GM12878 (cell line): ENCODE data around the gene KIRREL1. TPM values are rescaled to one million over a fixed set of nuclear protein-coding genes. Genes with fewer than 3 reads are reported as not detected.

ENCODE experiments used
- ATAC-seq: fragments of 200-7000 bp; cut with Tn5 transposase; 3 replicates; pipeline ENCODE4 v1.9.1; 2020; ENCODE audit warnings: mild to moderate bottlenecking, moderate library complexity
- BruUV-seq: library from RNA; stranded (reverse); fragments of 400-500 nt; replicated peaks from 2 replicates; lab custom pipeline; 2021; lab: Mats Ljungman, UMichigan
- CTCF ChIA-PET: fragments of 300-600 bp; sonication (Branson Sonifier 250); formaldehyde crosslinking; extraction: SDS; loops from one replicate; lab custom pipeline; 2021; ENCODE audit warnings: inconsistent platforms; lab: Yijun Ruan, JAX
- POLR2A ChIA-PET: fragments of 350-600 bp; formaldehyde crosslinking; extraction: SDS; loops from one replicate; lab custom pipeline; 2021; ENCODE audit warnings: inconsistent platforms; lab: Charles Lee
- RAD21 ChIA-PET: fragments of 300-600 bp; sonication (Branson Sonifier 250); formaldehyde crosslinking; loops from one replicate; lab custom pipeline; 2023; ENCODE audit warnings: antibody characterized with exemption; ENCODE audit not compliant: unreplicated experiment; lab: Charles Lee
- SMC1A ChIA-PET: fragments of 300-600 bp; sonication (Branson Sonifier 250); formaldehyde crosslinking; loops from one replicate; lab custom pipeline; 2023; ENCODE audit not compliant: unreplicated experiment, uncharacterized antibody; lab: Charles Lee
- DNase-seq: peaks from one replicate; pipeline ENCODE4 v3.0.0-alpha.2; 2011; ENCODE audit warnings: low read depth, low spot score
- FAIRE-seq: peaks from 3 replicates; lab custom pipeline; 2011; peaks lifted over from hg19 to GRCh38; lab: Jason Lieb, UNC
- H2AFZ ChIP-seq: 2 replicates; pipeline ENCODE4 v1.6.0; 2011; ENCODE audit warnings: low read depth, low read length, control low read depth; ENCODE audit not compliant: control insufficient read depth
- H3K27ac ChIP-seq: 2 replicates; pipeline ENCODE4 v1.5.1; 2011; ENCODE audit warnings: control low read depth; ENCODE audit not compliant: control insufficient read depth, insufficient read depth
- H3K27me3 ChIP-seq, 2 experiments: replicated peaks in 1 of 2; 2 replicates each; pipeline versions ENCODE4 v1.6.0 to v1.6.1; 2011; ENCODE audit warnings: low read length in 1 of 2; ENCODE audit not compliant: control insufficient read depth in 2 of 2, insufficient read depth in 2 of 2
- H3K36me3 ChIP-seq, 2 experiments: 2 replicates each; pipeline ENCODE4 v1.5.1; 2011; ENCODE audit warnings: low read length in 1 of 2; ENCODE audit not compliant: control insufficient read depth in 2 of 2, insufficient read depth in 2 of 2
- H3K4me1 ChIP-seq: 2 replicates; pipeline ENCODE4 v1.6.1; 2011; ENCODE audit warnings: mild to moderate bottlenecking, low read length, moderate library complexity, mixed read lengths; ENCODE audit not compliant: control insufficient read depth, insufficient read depth
- H3K4me2 ChIP-seq: 2 replicates; pipeline ENCODE4 v1.6.0; 2011; ENCODE audit warnings: control low read depth; ENCODE audit not compliant: control insufficient read depth, insufficient read depth
- H3K4me3 ChIP-seq: fragments of 200-600 bp; sonication (generic); 2 replicates; pipeline ENCODE4 v1.5.1; 2016
- H3K79me2 ChIP-seq: 2 replicates; pipeline ENCODE4 v1.6.0; 2011; ENCODE audit warnings: low read length; ENCODE audit not compliant: control insufficient read depth, insufficient read depth
- H3K9ac ChIP-seq: 2 replicates; pipeline ENCODE4 v1.8.0; 2011; ENCODE audit warnings: low read length, control low read depth, mixed read lengths; ENCODE audit not compliant: control insufficient read depth, insufficient read depth
- H3K9me3 ChIP-seq: replicated peaks from 3 replicates; pipeline ENCODE4 v1.5.1; 2011; ENCODE audit warnings: mild to moderate bottlenecking, low read length; ENCODE audit not compliant: control insufficient read depth, insufficient read depth
- H4K20me1 ChIP-seq: 2 replicates; pipeline ENCODE4 v1.6.0; 2011; ENCODE audit not compliant: control insufficient read depth, insufficient read depth
- ASH2L ChIP-seq: fragments of 300-600, 200-600 bp; sonication (generic); IDR thresholded peaks from 2 replicates; pipeline ENCODE4 v1.6.1; 2017; ENCODE audit warnings: low read depth, mild to moderate bottlenecking, borderline replicate concordance
- BCL3 ChIP-seq: IDR thresholded peaks from 2 replicates; pipeline ENCODE4 v1.6.1; 2011; ENCODE audit warnings: borderline replicate concordance, low read depth, mild to moderate bottlenecking, moderate library complexity, low read length; ENCODE audit not compliant: insufficient read depth, poor library complexity, severe bottlenecking
- E2F8 ChIP-seq: fragments of 450-650 bp; IDR thresholded peaks from 2 replicates; pipeline ENCODE4 v1.6.1; 2018; ENCODE audit warnings: mild to moderate bottlenecking, low read depth, moderate library complexity; ENCODE audit not compliant: partially characterized antibody
- HCFC1 ChIP-seq: fragments of 150-350 bp; IDR thresholded peaks from 2 replicates; pipeline ENCODE4 v1.6.1; 2014; ENCODE audit warnings: low read length
- JUND ChIP-seq: IDR thresholded peaks from 2 replicates; pipeline ENCODE4 v1.6.1; 2012; ENCODE audit warnings: low read depth, mild to moderate bottlenecking, low read length, improper control_type of control experiment, moderate library complexity
- KAT2A ChIP-seq: conservative IDR thresholded peaks from 2 replicates; pipeline ENCODE4 v1.6.1; 2011; ENCODE audit warnings: low read depth, low read length; ENCODE audit not compliant: control insufficient read depth
- LARP7 ChIP-seq: fragments of 450-650 bp; IDR thresholded peaks from 2 replicates; pipeline ENCODE4 v1.6.1; 2017; ENCODE audit warnings: mild to moderate bottlenecking
- NFYA ChIP-seq: IDR thresholded peaks from 2 replicates; pipeline ENCODE4 v1.6.1; 2011; ENCODE audit warnings: low read depth, mild to moderate bottlenecking, low read length, improper control_type of control experiment, borderline replicate concordance
- NFYB ChIP-seq: IDR thresholded peaks from 2 replicates; pipeline ENCODE4 v1.6.1; 2011; ENCODE audit warnings: low read depth, mild to moderate bottlenecking, low read length, improper control_type of control experiment, moderate library complexity; ENCODE audit not compliant: insufficient read depth
- PKNOX1 ChIP-seq: fragments of 450-650 bp; IDR thresholded peaks from 2 replicates; pipeline ENCODE4 v1.6.1; 2016; ENCODE audit warnings: mild to moderate bottlenecking
- POU2F2 ChIP-seq: IDR thresholded peaks from 3 replicates; pipeline ENCODE4 v1.6.1; 2011; ENCODE audit warnings: low read depth, mild to moderate bottlenecking, low read length, borderline replicate concordance
- SMAD1 ChIP-seq: fragments of 450-650 bp; IDR thresholded peaks from 2 replicates; pipeline ENCODE4 v1.6.1; 2018; ENCODE audit warnings: mild to moderate bottlenecking, low read depth; ENCODE audit not compliant: partially characterized antibody
- SUPT20H ChIP-seq: IDR thresholded peaks from 2 replicates; pipeline ENCODE4 v1.6.1; 2011; ENCODE audit warnings: low read depth, mild to moderate bottlenecking, low read length, moderate library complexity, borderline replicate concordance; ENCODE audit not compliant: control insufficient read depth
- TAF1 ChIP-seq: IDR thresholded peaks from 2 replicates; pipeline ENCODE4 v1.6.1; 2011; ENCODE audit warnings: mild to moderate bottlenecking, low read depth, low read length, borderline replicate concordance
- TBL1XR1 ChIP-seq: IDR thresholded peaks from 2 replicates; pipeline ENCODE4 v1.6.1; 2012; ENCODE audit warnings: low read depth, low read length, improper control_type of control experiment
- USF2 ChIP-seq: IDR thresholded peaks from 2 replicates; pipeline ENCODE4 v1.6.1; 2011; ENCODE audit warnings: low read depth, low read length, improper control_type of control experiment, borderline replicate concordance
- ZBED1 ChIP-seq: IDR thresholded peaks from 2 replicates; pipeline ENCODE4 v1.6.1; 2016; ENCODE audit warnings: borderline replicate concordance
- ZNF274 ChIP-seq: IDR thresholded peaks from one replicate; pipeline ENCODE4 v1.8.0; 2011; ENCODE audit not compliant: insufficient read length, insufficient read depth
- ZSCAN29 ChIP-seq: fragments of 450-650 bp; IDR thresholded peaks from 2 replicates; pipeline ENCODE4 v1.6.1; 2017; ENCODE audit warnings: mild to moderate bottlenecking, moderate library complexity
- WGBS: methylation state at CpG from one replicate; pipeline ENCODE4 v1.1.6; 2016; ENCODE audit warnings: low lambda C conversion rate; ENCODE audit not compliant: insufficient replicate concordance, insufficient coverage; ENCODE audit errors: missing lambda C conversion rate; 5-methylcytosine and 5-hydroxymethylcytosine counted together
- in situ Hi-C: fragments of 300-500 bp; cut with MboI; formaldehyde crosslinking; loops from 9 replicates; pipeline ENCODE4 v1.14.3; 2018; ENCODE audit warnings: mixed read lengths
- intact Hi-C: fragments of 100-400 bp; cut with micrococcal nuclease; formaldehyde crosslinking; loops from one replicate; pipeline ENCODE4 v1.14.2; 2022; ENCODE audit not compliant: unreplicated experiment
- polyA plus RNA-seq, 11 experiments: library from polyadenylated mRNA; depleted of rRNA in 4 of 11; unstranded in 6 of 11; stranded (reverse) in 5 of 11; fragments of >200 nt; fragmentation: Nextera tagmentation in 4 of 11; fragmentation: Illumina TruSeq in 1 of 11; extraction: Ambion mirVana in 4 of 11; extraction: Trizol in 1 of 11; gene quantifications; 1 replicate in 1 of 11; 2 replicates in 10 of 11; pipeline versions ENCODE4 v1.2.1 to v1.2.3, GENCODE V29; 2011 to 2016; ENCODE audit warnings: inconsistent platforms in 2 of 11, missing spikeins in 2 of 11, low read depth in 1 of 11
- total RNA-seq, 4 experiments: library from RNA; depleted of rRNA in 3 of 4; stranded (reverse); fragments of >200 nt in 3 of 4; fragmentation: Illumina TruSeq in 1 of 4; extraction: Trizol in 1 of 4; gene quantifications; 2 replicates each; pipeline versions ENCODE4 v1.2.1 to v1.2.3, GENCODE V29; 2013 to 2021

Gene KIRREL1
- total and polyA plus RNA-seq, 10 of the 15 experiments (the other 5 are each of a cell fraction or from before 2014, with no cell fraction given): 0.15 TPM; not detected in 9

GRCh38 chr1:157984469-157984868, 9.0 kb upstream of the KIRREL1 start (continued):
- TF ChIP-seq NFYB: no peak
- TF ChIP-seq ASH2L: no peak
- no peak for TF ChIP-seq TBL1XR1
- TF ChIP-seq SMAD1: no peak
- no peak for TF ChIP-seq NFYA
- no peak for TF ChIP-seq KAT2A

- Histone ChIP-seq H3K27ac (no peak overlapping the region), H3K36me3 (no peaks in the 10 kb centered on the region), H3K4me3 (no peak overlapping the region), H3K27me3 (peaks cover 0 to 2% of the 10 kb centered on the region in 2 experiments; a peak in 1 of 4 replicates), H3K4me1 (no peaks in the 10 kb centered on the region), H3K4me2 (no peak overlapping the region), H3K9me3 (no peaks in the 10 kb centered on the region), H2AFZ (no peak overlapping the region), H3K79me2 (no peaks in the 10 kb centered on the region), H4K20me1 (no peaks in the 10 kb centered on the region), H3K9ac (no peak overlapping the region)
- ChIA-PET POLR2A (no interaction called here), RAD21 (no interaction called here), SMC1A (no interaction called here), CTCF (no interaction called here)
- intact Hi-C loops (no loop called here), in situ Hi-C loops (no loop called here)
- BruUV-seq: no TSS peak
- FAIRE-seq (no peak), DNase-seq (no peak), ATAC-seq (no peak)
- 5% methylated on average over 1 of the region's 1 CpG for WGBS
- no peak for TF ChIP-seq HCFC1
- no peak for TF ChIP-seq ZSCAN29
- TF ChIP-seq BCL3: no peak
- no peak for TF ChIP-seq TAF1
- no peak for TF ChIP-seq SUPT20H
- TF ChIP-seq ZNF274: no peak
- no peak for TF ChIP-seq JUND
- no peak for TF ChIP-seq USF2
- no peak for TF ChIP-seq PKNOX1
- TF ChIP-seq LARP7: no peak
- TF ChIP-seq POU2F2: no peak
- TF ChIP-seq ZBED1: no peak
- no peak for TF ChIP-seq E2F8
Observed at GRCh38 chr1:157985473-157985872, 8.0 kb upstream of the KIRREL1 start.
